Stimulated activated naive CD8-positive, alpha-beta T cell treated with anti-CD3 and anti-CD28 coated beads, Interleukin-15, Interleukin-2, amounts not matched to agents 100 ng/mL and 50 ng/mL, for 24 hours (primary cell): ENCODE measurements around the gene HNRNPU.

Experiments used
- H3K27ac Mint-ChIP-seq: one replicate; pipeline ENCODE4 v1.8.0; 2021; ENCODE audit warnings: mild to moderate bottlenecking, mixed read lengths
- H3K27me3 Mint-ChIP-seq: one replicate; pipeline ENCODE4 v1.8.0; 2021; ENCODE audit warnings: mixed read lengths
- H3K36me3 Mint-ChIP-seq: one replicate; pipeline ENCODE4 v1.8.0; 2021; ENCODE audit warnings: low read depth, mixed read lengths
- H3K4me1 Mint-ChIP-seq: one replicate; pipeline ENCODE4 v1.8.0; 2021; ENCODE audit warnings: low read depth, mixed read lengths
- H3K4me3 Mint-ChIP-seq: one replicate; pipeline ENCODE4 v1.8.0; 2021; ENCODE audit warnings: mild to moderate bottlenecking, mixed read lengths
- H3K9me3 Mint-ChIP-seq: one replicate; pipeline ENCODE4 v1.8.0; 2021; ENCODE audit warnings: mixed read lengths

The HNRNPU gene

GRCh38 chr1:244810221-244810620 lies 54.1 kb downstream of the HNRNPU start:
- Mint-ChIP-seq H3K27ac (no peak overlapping the region), H3K4me3 (no peak overlapping the region), H3K4me1 (peaks cover 12% of the 10 kb centered on the region), H3K36me3 (no peaks in the 10 kb centered on the region), H3K9me3 (no peaks in the 10 kb centered on the region), H3K27me3 (no peaks in the 10 kb centered on the region)

- no peak overlapping the region for H3K27ac Mint-ChIP-seq
- H3K27me3 Mint-ChIP-seq = no peaks in the 10 kb centered on the region
- no peaks in the 10 kb centered on the region for H3K4me1 Mint-ChIP-seq
- H3K9me3 Mint-ChIP-seq = no peaks in the 10 kb centered on the region
- H3K4me3 Mint-ChIP-seq = no peak overlapping the region
- no peaks in the 10 kb centered on the region for H3K36me3 Mint-ChIP-seq
Observed at GRCh38 chr1:244807138-244807537, 57.2 kb downstream of the HNRNPU start.

DNA sequence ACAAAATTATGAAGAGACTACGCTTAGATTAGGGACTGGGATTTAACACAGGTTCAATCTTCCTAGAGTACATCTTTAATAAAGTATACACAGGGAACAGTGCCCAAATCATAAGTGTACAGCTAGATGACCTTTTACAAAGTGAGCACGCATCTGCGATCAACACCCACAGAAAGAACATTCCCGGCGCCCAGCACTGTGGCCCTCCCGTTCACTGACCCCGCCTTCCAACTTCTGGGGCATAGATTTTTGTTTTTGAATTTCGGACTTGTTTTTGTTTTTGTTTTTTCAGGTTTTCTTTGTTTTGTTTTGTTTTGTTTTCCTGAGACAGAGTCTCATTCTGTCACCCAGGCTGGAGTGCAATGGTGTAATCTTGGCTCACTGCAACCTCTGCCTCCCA lies 59.5 kb downstream of the HNRNPU start:
- H3K36me3 Mint-ChIP-seq = no peaks in the 10 kb centered on the region
- H3K4me1 Mint-ChIP-seq = peaks cover 4% of the 10 kb centered on the region
- no peaks in the 10 kb centered on the region for H3K27me3 Mint-ChIP-seq
- H3K27ac Mint-ChIP-seq = no peak overlapping the region
- no peaks in the 10 kb centered on the region for H3K9me3 Mint-ChIP-seq
- no peak overlapping the region for H3K4me3 Mint-ChIP-seq

- Mint-ChIP-seq H3K36me3 (no peaks in the 10 kb centered on the region), H3K9me3 (no peaks in the 10 kb centered on the region), H3K4me3 (no peak overlapping the region), H3K27ac (no peak overlapping the region), H3K4me1 (peaks cover 4% of the 10 kb centered on the region), H3K27me3 (no peaks in the 10 kb centered on the region)
Observed at GRCh38 chr1:244802556-244803239, 61.6 kb downstream of the HNRNPU start.

GRCh38 chr1:244802041-244802440 lies 62.3 kb downstream of the HNRNPU start:
- H3K4me1 Mint-ChIP-seq = peaks cover 4% of the 10 kb centered on the region
- no peak overlapping the region for H3K27ac Mint-ChIP-seq
- H3K4me3 Mint-ChIP-seq = no peak overlapping the region
- H3K27me3 Mint-ChIP-seq = no peaks in the 10 kb centered on the region
- H3K36me3 Mint-ChIP-seq = no peaks in the 10 kb centered on the region
- no peaks in the 10 kb centered on the region for H3K9me3 Mint-ChIP-seq

GRCh38 chr1:244801246-244801645 lies 63.1 kb downstream of the HNRNPU start:
- H3K4me1 Mint-ChIP-seq = peaks cover 4% of the 10 kb centered on the region
- H3K36me3 Mint-ChIP-seq = no peaks in the 10 kb centered on the region
- no peaks in the 10 kb centered on the region for H3K27me3 Mint-ChIP-seq
- no peak overlapping the region for H3K27ac Mint-ChIP-seq
- H3K4me3 Mint-ChIP-seq = no peak overlapping the region
- no peaks in the 10 kb centered on the region for H3K9me3 Mint-ChIP-seq

DNA sequence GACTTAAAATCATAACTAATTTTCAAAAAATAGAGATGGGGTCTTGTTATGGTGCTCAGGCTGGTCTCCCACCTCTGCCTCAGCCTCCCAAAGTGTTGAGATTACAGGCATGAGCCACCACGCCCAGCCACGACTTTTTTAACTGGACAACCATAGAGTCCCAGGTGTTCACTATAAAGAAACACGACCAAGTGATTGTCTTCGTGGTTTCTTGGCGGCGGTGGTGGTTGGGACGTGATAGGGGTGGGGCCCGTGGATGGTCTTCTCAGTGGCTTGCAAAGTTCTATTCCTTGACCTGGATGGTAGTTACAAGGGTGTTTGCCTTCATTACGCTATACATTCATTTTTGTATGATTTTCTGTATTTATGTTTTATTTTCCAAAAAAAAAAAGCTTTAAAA lies 63.5 kb downstream of the HNRNPU start:
- Mint-ChIP-seq H3K4me1 (peaks cover 4% of the 10 kb centered on the region), H3K27me3 (no peaks in the 10 kb centered on the region), H3K36me3 (no peaks in the 10 kb centered on the region), H3K4me3 (no peak overlapping the region), H3K9me3 (no peaks in the 10 kb centered on the region), H3K27ac (no peak overlapping the region)
